ENCODE data around the gene SMARCA2. TPM values are rescaled to one million over a fixed set of nuclear protein-coding genes. Genes with fewer than 3 reads are reported as not detected.

SMARCA2 gene
- total and polyA plus RNA-seq, 4 donors: 143 to 161 (median 152) TPM

DNA sequence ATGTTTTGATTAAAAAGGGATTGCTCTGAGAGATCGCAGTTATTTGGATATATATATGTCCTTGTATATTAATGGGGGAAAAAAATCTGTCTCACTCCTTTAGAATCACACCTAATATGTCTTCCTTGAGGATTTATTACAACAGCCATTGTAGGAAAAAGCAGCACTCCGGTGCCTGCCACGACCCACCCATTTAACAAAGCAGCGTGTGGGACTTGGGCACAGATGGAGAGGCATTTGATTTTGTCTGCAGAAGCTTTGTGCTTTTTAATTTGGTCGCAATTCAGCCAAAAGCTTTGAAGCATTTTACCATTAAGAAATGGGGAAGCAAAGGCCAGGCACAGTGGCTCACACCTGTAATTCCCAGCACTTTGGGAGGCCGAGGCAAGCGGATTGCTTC, 159.2 kb downstream of the SMARCA2 start:
- peaks cover 6% of the 10 kb centered on the region for H3K4me1 ChIP-seq (ENCODE audit: control insufficient read depth, insufficient read depth, low read length)
- H3K9me3 ChIP-seq (ENCODE audit: control insufficient read depth, insufficient read depth, low read length): no peaks in the 10 kb centered on the region
- 69% methylated on average over 4 of the region's 7 CpGs for WGBS (ENCODE audit: insufficient coverage)
- no peak overlapping the region for H3K4me3 ChIP-seq (ENCODE audit: low read depth, low read length)
- peaks cover under 1% of the 10 kb centered on the region for H3K36me3 ChIP-seq (ENCODE audit: control insufficient read depth, insufficient read depth, low read length)
- H3K27ac ChIP-seq (ENCODE audit: low read depth, low read length): no peak overlapping the region
- H3K27me3 ChIP-seq (ENCODE audit: control insufficient read depth, insufficient read depth, low read length): no peaks in the 10 kb centered on the region
- DNase-seq (ENCODE audit: low read depth in 4 of 6, low spot score in 6 of 6): peak in 2 of 6 donors; percentile 55 to 70

DNA sequence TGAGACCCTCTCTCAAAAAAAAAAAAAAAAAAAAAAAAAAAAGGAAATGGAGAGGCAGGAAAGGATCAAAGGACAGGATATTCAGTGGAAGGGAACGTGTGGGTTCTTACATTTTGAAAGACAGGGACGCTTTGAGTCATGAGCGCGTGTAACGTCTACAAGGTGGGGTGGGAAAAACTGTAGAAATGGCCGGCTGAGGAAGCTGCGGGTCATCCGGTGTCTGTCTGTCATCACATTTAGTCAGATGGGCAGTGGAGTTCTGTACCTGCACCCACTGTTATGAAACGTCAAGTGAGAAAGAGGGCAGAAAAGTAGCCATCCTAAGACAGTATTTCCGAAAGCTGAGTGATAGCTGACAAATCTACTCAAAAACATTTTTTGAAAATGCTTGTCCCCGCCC, 159.8 kb downstream of the SMARCA2 start:
- no peaks in the 10 kb centered on the region for H3K27me3 ChIP-seq (ENCODE audit: control insufficient read depth, insufficient read depth, low read length)
- H3K27ac ChIP-seq (ENCODE audit: low read depth, low read length): no peak overlapping the region
- 85% methylated on average over 10 of the region's 11 CpGs for WGBS (ENCODE audit: insufficient coverage)
- peaks cover 6% of the 10 kb centered on the region for H3K4me1 ChIP-seq (ENCODE audit: control insufficient read depth, insufficient read depth, low read length)
- no peaks in the 10 kb centered on the region for H3K36me3 ChIP-seq (ENCODE audit: control insufficient read depth, insufficient read depth, low read length)
- H3K4me3 ChIP-seq (ENCODE audit: low read depth, low read length): no peak overlapping the region
- no peaks in the 10 kb centered on the region for H3K9me3 ChIP-seq (ENCODE audit: control insufficient read depth, insufficient read depth, low read length)
- no peak for DNase-seq (ENCODE audit: low read depth in 4 of 6, low spot score in 6 of 6)

DNA sequence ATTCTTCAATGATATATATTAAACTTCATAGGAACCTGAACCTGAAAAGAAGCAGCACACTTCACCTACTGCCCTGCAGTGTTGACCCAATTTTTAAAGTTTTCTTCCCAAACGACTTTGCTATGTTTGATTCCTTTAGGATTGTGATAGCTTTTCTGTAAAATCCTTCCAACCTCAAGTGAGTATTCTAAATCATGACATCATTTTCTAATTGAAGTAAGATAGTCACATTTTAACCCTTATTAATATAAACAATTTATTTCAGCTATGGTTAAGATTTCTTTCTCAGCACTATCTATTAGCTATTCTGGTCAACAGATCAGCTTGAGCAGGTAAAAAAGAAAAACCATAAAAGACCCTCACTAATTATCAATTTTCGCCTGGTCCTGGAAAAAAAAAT, 162.0 kb downstream of the SMARCA2 start:
- H3K9me3 ChIP-seq (ENCODE audit: control insufficient read depth, insufficient read depth, low read length): no peaks in the 10 kb centered on the region
- H3K36me3 ChIP-seq (ENCODE audit: control insufficient read depth, insufficient read depth, low read length): no peaks in the 10 kb centered on the region
- DNase-seq (ENCODE audit: low read depth in 4 of 6, low spot score in 6 of 6): no peak
- no CpG with 5 or more reads among the region's 2 CpGs for WGBS (ENCODE audit: insufficient coverage)
- peaks cover 6% of the 10 kb centered on the region for H3K4me1 ChIP-seq (ENCODE audit: control insufficient read depth, insufficient read depth, low read length)
- no peaks in the 10 kb centered on the region for H3K27me3 ChIP-seq (ENCODE audit: control insufficient read depth, insufficient read depth, low read length)
- H3K27ac ChIP-seq (ENCODE audit: low read depth, low read length): no peak overlapping the region
- no peak overlapping the region for H3K4me3 ChIP-seq (ENCODE audit: low read depth, low read length)

DNA sequence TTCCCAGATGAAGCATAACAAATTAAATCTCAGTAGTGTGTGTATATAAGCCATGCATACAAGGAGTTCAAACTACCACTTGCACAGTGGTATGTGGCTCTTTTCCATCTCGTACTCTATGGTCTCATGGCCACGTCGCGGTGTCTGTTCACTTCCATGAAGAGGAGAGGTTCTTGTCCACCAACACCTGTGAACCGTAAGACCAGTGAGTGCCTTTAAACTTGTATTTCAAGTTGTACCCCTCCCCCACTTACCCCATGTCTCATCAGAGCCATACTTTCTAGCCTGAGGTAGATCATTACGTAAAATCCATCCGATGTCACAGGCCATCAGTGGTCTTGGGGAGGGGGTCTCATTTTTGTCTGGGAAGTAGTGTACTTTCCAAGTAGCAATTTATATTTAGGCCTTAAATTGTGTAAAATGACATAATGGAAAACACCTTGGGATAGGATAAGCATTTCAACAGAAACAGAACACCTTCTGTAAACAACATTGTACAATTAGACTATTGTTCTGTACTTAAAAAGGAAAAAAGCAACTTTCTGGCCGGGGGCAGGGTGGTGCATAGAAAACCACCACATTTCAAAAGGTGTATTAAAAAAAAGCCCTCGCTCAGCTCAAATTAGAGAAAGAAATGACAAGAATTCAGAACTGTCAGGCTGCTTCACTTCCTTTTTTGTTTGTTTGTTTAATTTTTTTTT, 163.0 kb downstream of the SMARCA2 start:
- no peaks in the 10 kb centered on the region for H3K9me3 ChIP-seq (ENCODE audit: control insufficient read depth, insufficient read depth, low read length)
- peaks cover 3% of the 10 kb centered on the region for H3K36me3 ChIP-seq (ENCODE audit: control insufficient read depth, insufficient read depth, low read length)
- WGBS (ENCODE audit: insufficient coverage): 100% methylated on average over 4 of the region's 9 CpGs
- peaks cover 6% of the 10 kb centered on the region for H3K4me1 ChIP-seq (ENCODE audit: control insufficient read depth, insufficient read depth, low read length)
- H3K27me3 ChIP-seq (ENCODE audit: control insufficient read depth, insufficient read depth, low read length): no peaks in the 10 kb centered on the region
- DNase-seq (ENCODE audit: low read depth in 4 of 6, low spot score in 6 of 6): no peak
- no peak overlapping the region for H3K27ac ChIP-seq (ENCODE audit: low read depth, low read length)
- H3K4me3 ChIP-seq (ENCODE audit: low read depth, low read length): no peak overlapping the region

DNA sequence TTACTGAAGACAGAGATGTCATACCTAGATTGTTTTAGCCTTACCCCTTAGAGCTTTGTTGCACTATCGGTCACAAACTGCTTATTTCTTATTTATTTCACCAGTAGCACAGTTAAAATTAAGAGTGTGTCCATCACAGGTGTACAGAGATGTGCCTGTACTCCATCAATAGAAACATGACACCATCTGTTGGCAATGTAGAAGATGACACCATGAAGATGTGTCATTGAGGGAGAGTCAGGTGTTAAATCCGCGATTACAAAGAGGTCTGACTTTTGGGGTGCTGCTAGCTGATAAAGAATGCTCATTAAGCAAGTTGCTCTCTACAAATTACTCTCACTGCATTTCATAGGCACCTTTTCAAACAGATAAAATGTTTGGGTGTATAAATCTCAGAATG, 164.4 kb downstream of the SMARCA2 start:
- no peaks in the 10 kb centered on the region for H3K27me3 ChIP-seq (ENCODE audit: control insufficient read depth, insufficient read depth, low read length)
- peaks cover 3% of the 10 kb centered on the region for H3K36me3 ChIP-seq (ENCODE audit: control insufficient read depth, insufficient read depth, low read length)
- H3K9me3 ChIP-seq (ENCODE audit: control insufficient read depth, insufficient read depth, low read length): no peaks in the 10 kb centered on the region
- H3K4me3 ChIP-seq (ENCODE audit: low read depth, low read length): no peak overlapping the region
- no CpG with 5 or more reads among the region's 3 CpGs for WGBS (ENCODE audit: insufficient coverage)
- peaks cover under 1% of the 10 kb centered on the region for H3K4me1 ChIP-seq (ENCODE audit: control insufficient read depth, insufficient read depth, low read length)
- no peak overlapping the region for H3K27ac ChIP-seq (ENCODE audit: low read depth, low read length)
- DNase-seq (ENCODE audit: low read depth in 4 of 6, low spot score in 6 of 6): peak in 2 of 6 donors; percentile 22 to 75

DNA sequence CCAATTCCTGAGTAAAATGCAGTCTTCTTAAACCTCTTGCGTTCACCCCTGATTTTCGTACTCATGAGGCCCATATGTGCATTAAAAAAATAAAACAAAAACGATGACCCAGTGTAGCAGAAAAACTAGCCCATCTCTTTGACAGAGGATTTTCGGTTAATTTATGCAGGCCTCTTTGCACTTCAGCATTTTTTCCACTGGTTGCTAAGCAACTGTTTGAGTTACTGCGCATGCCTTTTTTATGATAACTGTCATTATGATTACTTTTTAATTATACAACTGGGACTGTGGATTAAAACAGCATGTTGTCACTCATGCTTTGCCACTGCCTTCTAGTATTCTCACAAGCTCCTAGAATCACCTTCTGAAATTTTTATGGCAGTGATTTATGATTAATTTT, 165.0 kb downstream of the SMARCA2 start:
- Histone ChIP-seq H3K4me3 (ENCODE audit: low read depth, low read length) (no peak overlapping the region), H3K27ac (ENCODE audit: low read depth, low read length) (no peak overlapping the region)

DNA sequence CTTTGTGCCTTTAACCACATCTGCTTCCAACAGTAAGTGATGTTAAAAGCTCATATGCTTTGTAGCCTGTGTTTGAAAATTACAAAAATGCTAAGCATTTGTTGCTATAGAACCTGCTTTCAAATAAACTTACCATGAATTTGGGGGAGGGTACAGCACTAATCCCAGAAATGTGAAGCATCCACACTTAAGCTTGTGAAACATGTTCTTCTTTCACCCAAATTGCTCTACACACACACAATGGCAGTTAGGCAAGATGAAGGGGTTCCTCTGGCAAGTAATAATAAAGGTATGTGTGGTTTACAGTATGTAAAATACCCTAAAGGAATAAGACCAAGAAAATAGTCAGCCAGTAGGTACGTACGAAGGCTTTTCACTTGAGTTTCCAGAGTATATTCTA, 165.6 kb downstream of the SMARCA2 start:
- DNase-seq (ENCODE audit: low read depth in 4 of 6, low spot score in 6 of 6): peak in 2 of 6 donors; percentile 16 to 72
- H3K27ac ChIP-seq (ENCODE audit: low read depth, low read length): no peak overlapping the region
- H3K27me3 ChIP-seq (ENCODE audit: control insufficient read depth, insufficient read depth, low read length): no peaks in the 10 kb centered on the region
- H3K4me1 ChIP-seq (ENCODE audit: control insufficient read depth, insufficient read depth, low read length): no peaks in the 10 kb centered on the region
- H3K36me3 ChIP-seq (ENCODE audit: control insufficient read depth, insufficient read depth, low read length): peaks cover 3% of the 10 kb centered on the region
- no CpG with 5 or more reads among the region's 2 CpGs for WGBS (ENCODE audit: insufficient coverage)
- H3K4me3 ChIP-seq (ENCODE audit: low read depth, low read length): no peak overlapping the region
- no peaks in the 10 kb centered on the region for H3K9me3 ChIP-seq (ENCODE audit: control insufficient read depth, insufficient read depth, low read length)

More for the DNA sequence above, 165.0 kb downstream of the SMARCA2 start:
- Histone ChIP-seq H3K27me3 (ENCODE audit: control insufficient read depth, insufficient read depth, low read length) (no peaks in the 10 kb centered on the region), H3K4me1 (ENCODE audit: control insufficient read depth, insufficient read depth, low read length) (no peaks in the 10 kb centered on the region), H3K9me3 (ENCODE audit: control insufficient read depth, insufficient read depth, low read length) (no peaks in the 10 kb centered on the region), H3K36me3 (ENCODE audit: control insufficient read depth, insufficient read depth, low read length) (peaks cover 3% of the 10 kb centered on the region)
- peak in 2 of 6 donors; percentile 83 to 92 for DNase-seq (ENCODE audit: low read depth in 4 of 6, low spot score in 6 of 6)
- WGBS (ENCODE audit: insufficient coverage): 63% methylated on average over 3 of the region's 5 CpGs

DNA sequence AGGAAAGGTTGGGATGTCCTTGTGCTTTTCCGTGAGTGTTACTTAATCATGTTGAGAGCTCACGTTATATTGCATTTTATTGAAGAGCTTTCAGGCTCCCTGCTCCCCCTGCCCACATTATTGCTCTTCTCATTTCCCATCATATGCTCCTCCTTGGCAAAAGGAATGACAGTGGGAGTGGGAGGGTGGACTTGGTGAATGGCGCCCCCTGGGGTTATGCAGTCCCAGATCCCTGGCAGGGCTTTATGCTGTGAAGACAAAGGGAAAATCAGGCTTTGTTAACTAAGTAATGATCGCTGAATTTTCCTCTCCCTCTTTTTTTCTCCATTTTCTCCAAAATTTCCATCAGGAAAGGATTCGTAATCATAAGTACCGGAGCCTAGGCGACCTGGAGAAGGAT, 166.6 kb downstream of the SMARCA2 start:
- no CpG with 5 or more reads among the region's 7 CpGs for WGBS (ENCODE audit: insufficient coverage)
- H3K27ac ChIP-seq (ENCODE audit: low read depth, low read length): no peak overlapping the region
- no peak overlapping the region for H3K4me3 ChIP-seq (ENCODE audit: low read depth, low read length)
- peaks cover 9% of the 10 kb centered on the region for H3K36me3 ChIP-seq (ENCODE audit: control insufficient read depth, insufficient read depth, low read length)
- H3K4me1 ChIP-seq (ENCODE audit: control insufficient read depth, insufficient read depth, low read length): no peaks in the 10 kb centered on the region
- peak in 2 of 6 donors; percentile 47 to 88 for DNase-seq (ENCODE audit: low read depth in 4 of 6, low spot score in 6 of 6)
- H3K9me3 ChIP-seq (ENCODE audit: control insufficient read depth, insufficient read depth, low read length): no peaks in the 10 kb centered on the region
- no peaks in the 10 kb centered on the region for H3K27me3 ChIP-seq (ENCODE audit: control insufficient read depth, insufficient read depth, low read length)

DNA sequence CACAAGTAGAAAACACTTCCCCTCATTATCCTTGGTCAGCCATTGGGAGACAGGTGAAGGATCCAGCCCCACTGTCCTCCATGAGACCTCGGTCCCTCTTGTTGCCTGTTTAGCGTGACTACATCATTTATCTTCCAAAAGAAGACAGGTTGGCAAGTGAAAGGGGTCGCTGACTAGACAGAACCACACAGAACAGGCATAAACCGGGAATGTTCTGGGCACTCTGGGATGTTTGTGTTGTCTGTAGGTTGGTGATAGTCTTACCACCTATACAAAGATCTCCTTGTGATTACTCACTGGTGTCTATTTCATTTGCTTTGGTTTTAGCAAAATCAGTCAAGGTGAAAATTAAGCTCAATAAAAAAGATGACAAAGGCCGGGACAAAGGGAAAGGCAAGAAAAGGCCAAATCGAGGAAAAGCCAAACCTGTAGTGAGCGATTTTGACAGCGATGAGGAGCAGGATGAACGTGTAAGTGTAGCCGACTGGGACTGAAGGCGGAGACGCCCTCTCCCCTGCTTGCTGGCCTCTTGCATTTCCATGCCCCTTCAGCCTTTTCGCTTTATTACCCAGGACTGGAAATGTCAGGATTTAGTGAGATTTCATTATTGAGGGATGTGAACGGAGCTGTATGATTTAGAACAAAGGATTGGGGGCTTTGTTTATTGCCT, 175.9 kb downstream of the SMARCA2 start:
- Histone ChIP-seq H3K27me3 (ENCODE audit: control insufficient read depth, insufficient read depth, low read length) (no peaks in the 10 kb centered on the region), H3K27ac (ENCODE audit: low read depth, low read length) (no peak overlapping the region), H3K9me3 (ENCODE audit: control insufficient read depth, insufficient read depth, low read length) (no peaks in the 10 kb centered on the region), H3K4me3 (ENCODE audit: low read depth, low read length) (no peak overlapping the region), H3K4me1 (ENCODE audit: control insufficient read depth, insufficient read depth, low read length) (no peaks in the 10 kb centered on the region), H3K36me3 (ENCODE audit: control insufficient read depth, insufficient read depth, low read length) (peaks cover 7% of the 10 kb centered on the region)
- 68% methylated on average over 9 of the region's 14 CpGs for WGBS (ENCODE audit: insufficient coverage)
- no peak for DNase-seq (ENCODE audit: low read depth in 4 of 6, low spot score in 6 of 6)

DNA sequence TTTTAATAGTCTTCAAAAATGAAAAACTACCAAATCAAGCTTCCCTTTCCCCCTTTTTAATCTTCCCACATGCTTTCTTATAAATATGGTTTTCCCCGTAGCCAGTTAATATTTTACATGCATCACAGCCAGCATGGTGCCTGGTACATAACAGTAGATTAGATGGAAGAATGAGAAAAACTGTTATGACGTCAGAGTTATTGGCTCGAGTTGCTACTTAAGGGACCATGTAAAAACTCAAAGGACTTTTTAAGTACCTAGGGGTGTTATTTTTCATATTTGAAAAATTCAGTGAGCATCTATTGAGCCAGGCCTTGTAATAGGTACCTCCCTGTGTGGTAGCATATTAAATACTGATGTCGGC, 176.4 kb downstream of the SMARCA2 start:
- no peak overlapping the region for H3K27ac ChIP-seq (ENCODE audit: low read depth, low read length)
- 79% methylated on average over 3 of the region's 4 CpGs for WGBS (ENCODE audit: insufficient coverage)
- H3K36me3 ChIP-seq (ENCODE audit: control insufficient read depth, insufficient read depth, low read length): peaks cover 3% of the 10 kb centered on the region

More for the DNA sequence above, 176.4 kb downstream of the SMARCA2 start:
- DNase-seq (ENCODE audit: low read depth in 4 of 6, low spot score in 6 of 6): peak in 1 of 6 donors; percentile 71
- Histone ChIP-seq H3K4me1 (ENCODE audit: control insufficient read depth, insufficient read depth, low read length) (no peaks in the 10 kb centered on the region), H3K9me3 (ENCODE audit: control insufficient read depth, insufficient read depth, low read length) (no peaks in the 10 kb centered on the region), H3K27me3 (ENCODE audit: control insufficient read depth, insufficient read depth, low read length) (no peaks in the 10 kb centered on the region), H3K4me3 (ENCODE audit: low read depth, low read length) (no peak overlapping the region)
